ENCODE measurements around the gene GNAQ. TPM values are rescaled to one million over a fixed set of nuclear protein-coding genes. Genes with fewer than 3 reads are reported as not detected.

Gene GNAQ
- polyA plus RNA-seq, 1 of the 3 experiments (the other 2 are of a cell fraction), result 20.9 TPM

DNA sequence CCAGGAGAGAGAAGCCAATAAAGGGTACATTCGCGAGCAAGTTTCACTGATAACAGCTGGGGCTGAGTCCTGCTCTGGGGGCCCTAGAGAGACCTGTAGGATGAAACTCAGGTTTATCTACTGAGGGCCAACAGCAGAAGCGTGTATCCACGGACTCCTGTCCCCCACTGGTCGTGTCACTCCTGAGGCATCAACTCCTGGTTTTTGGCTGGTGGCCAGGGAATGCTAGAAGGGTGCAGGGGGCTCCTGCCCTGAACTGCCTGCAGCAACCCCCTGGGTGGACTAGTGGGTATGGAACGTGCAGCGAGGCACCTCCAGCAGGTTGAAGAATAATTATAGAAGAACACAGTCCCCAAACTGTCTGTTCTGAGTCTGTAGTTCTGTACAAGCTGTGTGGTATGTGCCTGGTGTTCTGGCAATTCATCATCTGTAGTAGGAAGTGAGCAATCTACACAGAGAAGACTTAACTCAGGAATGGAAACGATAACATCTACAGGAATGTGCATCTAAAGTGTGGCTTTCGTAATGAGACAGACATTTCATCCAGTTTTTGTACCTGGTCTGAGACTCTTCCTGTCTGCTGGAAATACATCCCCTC lies 319.0 kb downstream of the GNAQ start (continued):
- TF ChIP-seq MEF2A (IDR thresholded peaks at IDR 0.05; ENCODE audit: borderline replicate concordance, low read depth) (peak; percentile 67), RAD21 (IDR thresholded peaks at IDR 0.05; ENCODE audit: low read length) (no peak; the same call in 1 of the 2 replicates), RXRA (IDR thresholded peaks at IDR 0.05; ENCODE audit: borderline replicate concordance, low read depth) (peak; percentile 77; the same call in 1 of the 2 replicates), EZH2phosphoT487 (IDR thresholded peaks at IDR 0.05; ENCODE audit: borderline replicate concordance, low read depth) (no peak), FOXM1 (IDR thresholded peaks at IDR 0.05; ENCODE audit: low read depth) (peak; percentile 96), TCF12 (IDR thresholded peaks at IDR 0.05) (peak; percentile 98), JUND (IDR thresholded peaks at IDR 0.05) (peak; percentile 94), SMC3 (IDR thresholded peaks at IDR 0.05; ENCODE audit: low read depth, low read length) (0 out of 2 replicates have a peak, but pooled peaks have one; percentile 13), RCOR1 (IDR thresholded peaks at IDR 0.05; ENCODE audit: low read length) (peak; percentile 78), POLR2AphosphoS5 (IDR thresholded peaks at IDR 0.05; ENCODE audit: low read depth, low read length) (peak; percentile 79), ELF1 (IDR thresholded peaks at IDR 0.05) (peak; percentile 54; the same call in 1 of the 2 replicates)
- TF ChIP-seq, protein P1, sequence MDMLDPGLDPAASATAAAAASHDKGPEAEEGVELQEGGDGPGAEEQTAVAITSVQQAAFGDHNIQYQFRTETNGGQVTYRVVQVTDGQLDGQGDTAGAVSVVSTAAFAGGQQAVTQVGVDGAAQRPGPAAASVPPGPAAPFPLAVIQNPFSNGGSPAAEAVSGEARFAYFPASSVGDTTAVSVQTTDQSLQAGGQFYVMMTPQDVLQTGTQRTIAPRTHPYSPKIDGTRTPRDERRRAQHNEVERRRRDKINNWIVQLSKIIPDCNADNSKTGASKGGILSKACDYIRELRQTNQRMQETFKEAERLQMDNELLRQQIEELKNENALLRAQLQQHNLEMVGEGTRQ (IDR thresholded peaks at IDR 0.05; ENCODE audit: borderline replicate concordance, low read depth, low read length), result no peak

DNA sequence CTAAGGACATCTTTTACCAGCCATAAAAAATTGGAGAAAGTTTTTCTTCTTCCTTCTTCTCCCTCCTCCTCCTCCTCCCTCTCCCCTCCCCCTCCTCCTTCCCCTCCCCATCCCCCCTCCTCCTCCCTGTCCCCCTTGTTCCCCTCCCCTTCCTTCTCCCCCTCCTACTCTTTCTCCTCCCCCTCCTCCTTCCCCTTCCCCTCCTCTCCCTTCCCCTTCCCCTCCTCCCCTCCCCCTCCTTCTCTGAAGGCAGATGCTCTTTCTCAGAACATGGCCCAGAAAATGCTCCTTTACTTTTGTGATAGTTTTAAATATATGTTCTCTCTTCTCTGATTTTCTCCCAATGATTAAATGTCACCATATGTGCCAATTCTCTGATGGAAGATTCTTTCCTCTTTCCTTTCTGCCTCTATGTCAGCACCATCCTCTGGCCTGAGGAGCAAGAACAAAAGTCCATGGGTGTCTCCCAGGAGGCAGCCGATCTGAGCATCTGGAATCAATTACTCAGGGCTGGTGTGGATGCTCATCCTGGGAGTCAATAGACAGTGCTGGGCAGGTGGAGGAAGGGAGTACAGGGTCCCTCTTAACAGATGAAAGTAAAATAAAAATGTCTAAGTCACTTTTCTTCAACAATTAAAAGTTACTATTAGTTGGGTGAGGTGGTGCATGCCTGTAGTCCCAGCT lies 320.5 kb downstream of the GNAQ start:
- H3K36me3 ChIP-seq (replicated peaks in 1 of 2; ENCODE audit: control insufficient read depth in 1 of 2, insufficient read depth in 2 of 2, low read length in 1 of 2), result no peaks in the 10 kb centered on the region
- H3K27me3 ChIP-seq (ENCODE audit: insufficient read depth), result no peaks in the 10 kb centered on the region
- no peak overlapping the region for H2AFZ ChIP-seq (ENCODE audit: low read depth)
- WGBS (ENCODE audit: low lambda C conversion rate), result 43% methylated on average over 1 of the region's 1 CpG
- no peak overlapping the region for H3K4me3 ChIP-seq (ENCODE audit: low read depth in 2 of 2, low read length in 1 of 2)
- peaks cover 66% of the 10 kb centered on the region for H3F3A ChIP-seq (replicated peaks; ENCODE audit: insufficient read depth)
- H3K9ac ChIP-seq, result no peak overlapping the region
- H3K4me2 ChIP-seq, result no peak overlapping the region
- peak overlapping the region in 1 of 2 experiments; percentile 1; a peak in 1 of 4 replicates for H3K27ac ChIP-seq (ENCODE audit: low read depth in 2 of 2, low read length in 1 of 2)
- CTCF ChIA-PET, result no interaction called here
- no peaks in the 10 kb centered on the region for H4K20me1 ChIP-seq (ENCODE audit: insufficient read depth)
- H3K79me2 ChIP-seq (ENCODE audit: insufficient read depth), result peaks cover 18% of the 10 kb centered on the region; the same call in 1 of the 2 replicates
- TF ChIP-seq GABPA (IDR thresholded peaks at IDR 0.05; ENCODE audit: low read depth) (no peak), TCF12 (IDR thresholded peaks at IDR 0.05) (peak; percentile 62)
- H3K9me3 ChIP-seq, result no peaks in the 10 kb centered on the region; the same call in 1 of the 2 replicates
- H3K9me2 ChIP-seq, result no peaks in the 10 kb centered on the region
- peaks cover 34 to 35% of the 10 kb centered on the region in 2 experiments for H3K4me1 ChIP-seq (ENCODE audit: control insufficient read depth in 1 of 2, insufficient read depth in 2 of 2, low read depth in 1 of 2, low read length in 1 of 2)
- POLR2A ChIA-PET, result no interaction called here
- DNase-seq, result no peak

DNA sequence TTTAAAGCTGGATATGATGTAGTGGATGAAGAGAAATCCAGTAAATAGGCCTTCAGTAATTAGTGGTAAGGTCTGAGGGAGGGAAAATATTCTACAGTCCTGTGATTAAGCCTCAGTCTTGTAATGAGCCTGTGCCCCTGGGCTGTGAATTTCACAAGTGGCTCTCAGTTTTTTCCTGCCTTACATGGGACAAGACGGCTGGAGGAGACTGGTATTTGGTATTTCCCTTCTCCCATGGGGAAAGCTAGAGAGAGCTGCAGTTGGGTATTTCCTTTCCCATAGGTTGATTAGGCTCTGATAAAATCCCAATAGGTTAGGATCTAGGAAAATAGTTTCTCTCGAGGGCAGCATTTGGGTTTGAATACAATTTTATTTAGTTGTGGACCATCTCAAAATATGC lies 321.3 kb downstream of the GNAQ start:
- Histone ChIP-seq H3K27ac (ENCODE audit: low read depth in 2 of 2, low read length in 1 of 2) (no peak overlapping the region), H3K4me1 (ENCODE audit: control insufficient read depth in 1 of 2, insufficient read depth in 2 of 2, low read depth in 1 of 2, low read length in 1 of 2) (peaks cover 30 to 31% of the 10 kb centered on the region in 2 experiments)
- TF ChIP-seq, protein P2, sequence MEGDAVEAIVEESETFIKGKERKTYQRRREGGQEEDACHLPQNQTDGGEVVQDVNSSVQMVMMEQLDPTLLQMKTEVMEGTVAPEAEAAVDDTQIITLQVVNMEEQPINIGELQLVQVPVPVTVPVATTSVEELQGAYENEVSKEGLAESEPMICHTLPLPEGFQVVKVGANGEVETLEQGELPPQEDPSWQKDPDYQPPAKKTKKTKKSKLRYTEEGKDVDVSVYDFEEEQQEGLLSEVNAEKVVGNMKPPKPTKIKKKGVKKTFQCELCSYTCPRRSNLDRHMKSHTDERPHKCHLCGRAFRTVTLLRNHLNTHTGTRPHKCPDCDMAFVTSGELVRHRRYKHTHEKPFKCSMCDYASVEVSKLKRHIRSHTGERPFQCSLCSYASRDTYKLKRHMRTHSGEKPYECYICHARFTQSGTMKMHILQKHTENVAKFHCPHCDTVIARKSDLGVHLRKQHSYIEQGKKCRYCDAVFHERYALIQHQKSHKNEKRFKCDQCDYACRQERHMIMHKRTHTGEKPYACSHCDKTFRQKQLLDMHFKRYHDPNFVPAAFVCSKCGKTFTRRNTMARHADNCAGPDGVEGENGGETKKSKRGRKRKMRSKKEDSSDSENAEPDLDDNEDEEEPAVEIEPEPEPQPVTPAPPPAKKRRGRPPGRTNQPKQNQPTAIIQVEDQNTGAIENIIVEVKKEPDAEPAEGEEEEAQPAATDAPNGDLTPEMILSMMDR (IDR thresholded peaks at IDR 0.05), result no peak
- TF ChIP-seq, protein P3, sequence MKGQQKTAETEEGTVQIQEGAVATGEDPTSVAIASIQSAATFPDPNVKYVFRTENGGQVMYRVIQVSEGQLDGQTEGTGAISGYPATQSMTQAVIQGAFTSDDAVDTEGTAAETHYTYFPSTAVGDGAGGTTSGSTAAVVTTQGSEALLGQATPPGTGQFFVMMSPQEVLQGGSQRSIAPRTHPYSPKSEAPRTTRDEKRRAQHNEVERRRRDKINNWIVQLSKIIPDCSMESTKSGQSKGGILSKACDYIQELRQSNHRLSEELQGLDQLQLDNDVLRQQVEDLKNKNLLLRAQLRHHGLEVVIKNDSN (IDR thresholded peaks at IDR 0.05; ENCODE audit: borderline replicate concordance, low read depth), result no peak
- TF ChIP-seq RXRA (IDR thresholded peaks at IDR 0.05; ENCODE audit: borderline replicate concordance, low read depth), result no peak
- no peak for TF ChIP-seq TAF1 (IDR thresholded peaks at IDR 0.05; ENCODE audit: borderline replicate concordance, low read depth, low read length)
- TF ChIP-seq FOXM1 (IDR thresholded peaks at IDR 0.05; ENCODE audit: low read depth), result no peak

More for the DNA sequence above, 321.3 kb downstream of the GNAQ start:
- WGBS (ENCODE audit: low lambda C conversion rate), result 77% methylated on average over 2 of the region's 2 CpGs
- no peak overlapping the region for H3K9ac ChIP-seq
- H3F3A ChIP-seq (replicated peaks; ENCODE audit: insufficient read depth), result peaks cover 66% of the 10 kb centered on the region
- H3K27me3 ChIP-seq (ENCODE audit: insufficient read depth), result no peaks in the 10 kb centered on the region
- ChIA-PET POLR2A (no interaction called here), CTCF (interaction anchor here (0.7 kb wide), 1 partner anchor 68 kb away, joined by 3 read pairs; no protein-coding TSS in a partner anchor)
- H3K36me3 ChIP-seq (replicated peaks in 1 of 2; ENCODE audit: control insufficient read depth in 1 of 2, insufficient read depth in 2 of 2, low read length in 1 of 2), result no peaks in the 10 kb centered on the region
- H3K79me2 ChIP-seq (ENCODE audit: insufficient read depth), result peaks cover 18% of the 10 kb centered on the region; the same call in 1 of the 2 replicates
- H4K20me1 ChIP-seq (ENCODE audit: insufficient read depth), result no peaks in the 10 kb centered on the region
- no peaks in the 10 kb centered on the region for H3K9me2 ChIP-seq
- no peak for DNase-seq
- no peak overlapping the region for H3K4me3 ChIP-seq (ENCODE audit: low read depth in 2 of 2, low read length in 1 of 2)
- H3K4me2 ChIP-seq, result no peak overlapping the region
- H2AFZ ChIP-seq (ENCODE audit: low read depth), result no peak overlapping the region
- no peaks in the 10 kb centered on the region; the same call in 1 of the 2 replicates for H3K9me3 ChIP-seq

Data from SK-N-SH (cell line).